CD4-positive, alpha-beta T cell treated with Interferon alpha-2 for 1 hour (primary cell): ENCODE data around the gene APH1B.
A peak's percentile ranks its signal among the peaks of the same experiment; 100 is the strongest.
"Not testable (repeated sequence)": the region's sequence is repeated elsewhere in the genome, so short reads cannot be mapped to it uniquely, and the experiment has no call there.

ENCODE experiments used
- DNase-seq, 2 donors: peaks; one replicate each; pipeline ENCODE4 v3.0.0-alpha.2; 2020 to 2022

The APH1B gene

DNA sequence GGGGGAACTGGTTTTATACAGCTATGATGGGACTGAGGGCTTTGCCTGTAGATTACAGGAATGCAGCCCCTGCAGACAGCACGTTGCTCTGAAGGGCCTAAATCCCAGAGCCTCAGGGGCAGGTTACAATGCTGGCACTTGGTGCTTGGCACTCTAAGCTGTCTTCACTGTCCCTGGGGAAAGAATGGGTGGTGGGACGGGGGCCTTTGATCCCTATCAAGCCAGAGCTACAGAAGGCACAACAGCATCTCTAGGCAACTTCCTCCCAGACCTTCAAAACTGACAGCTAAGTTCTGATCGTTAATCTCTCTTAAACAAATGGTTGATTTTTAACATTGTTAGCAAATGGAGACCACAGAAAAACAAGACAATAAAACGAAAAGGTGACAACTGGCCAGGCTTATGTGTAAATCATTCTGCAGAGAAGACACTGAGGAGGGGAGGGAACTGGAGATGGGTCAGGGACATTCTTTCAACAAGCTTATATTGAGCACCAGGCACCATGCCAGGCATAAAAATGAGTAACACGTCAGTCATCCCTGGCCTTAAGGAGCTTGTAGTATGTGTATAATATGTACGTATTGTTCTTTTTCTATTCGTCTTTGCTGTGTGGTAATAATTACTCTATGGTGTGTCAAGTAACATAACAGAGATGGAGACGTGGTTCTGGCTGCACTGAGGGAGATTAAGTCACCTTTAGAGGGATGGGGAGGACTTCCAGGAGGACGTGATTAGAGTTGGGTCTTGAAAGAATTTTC is 55.1 kb downstream of the APH1B start:
- DNase-seq, result no peak

GRCh38 chr15:63334821-63335220 is 57.4 kb downstream of the APH1B start:
- DNase-seq, result no peak

GRCh38 chr15:63335543-63336240 is 58.3 kb downstream of the APH1B start:
- DNase-seq, result no peak

DNA sequence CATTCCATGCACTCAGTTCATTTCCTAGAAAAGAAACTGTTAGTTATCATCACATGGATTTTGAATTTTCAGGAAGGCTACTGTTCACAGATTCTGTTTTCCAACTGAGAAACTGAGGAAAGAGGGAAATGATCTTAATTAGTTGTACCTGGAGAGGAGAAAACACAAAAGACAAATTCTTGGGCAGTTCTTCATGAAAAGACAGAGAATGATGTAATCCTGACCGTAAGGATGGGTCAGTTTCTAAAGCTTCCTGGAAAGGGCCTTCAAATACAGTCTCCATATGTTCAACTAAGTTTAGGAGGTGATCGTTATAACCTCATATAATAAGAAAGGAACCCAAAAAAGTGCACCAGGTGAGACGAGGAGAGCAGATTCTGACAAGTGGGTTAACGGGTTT is 59.6 kb downstream of the APH1B start:
- DNase-seq, result no peak

- DNase-seq, result no peak
Measured at GRCh38 chr15:63338170-63338569, 60.8 kb downstream of the APH1B start.

GRCh38 chr15:63339006-63339766 is 61.8 kb downstream of the APH1B start:
- no peak for DNase-seq

GRCh38 chr15:63339836-63340235 is 62.4 kb downstream of the APH1B start:
- DNase-seq, result no peak

DNA sequence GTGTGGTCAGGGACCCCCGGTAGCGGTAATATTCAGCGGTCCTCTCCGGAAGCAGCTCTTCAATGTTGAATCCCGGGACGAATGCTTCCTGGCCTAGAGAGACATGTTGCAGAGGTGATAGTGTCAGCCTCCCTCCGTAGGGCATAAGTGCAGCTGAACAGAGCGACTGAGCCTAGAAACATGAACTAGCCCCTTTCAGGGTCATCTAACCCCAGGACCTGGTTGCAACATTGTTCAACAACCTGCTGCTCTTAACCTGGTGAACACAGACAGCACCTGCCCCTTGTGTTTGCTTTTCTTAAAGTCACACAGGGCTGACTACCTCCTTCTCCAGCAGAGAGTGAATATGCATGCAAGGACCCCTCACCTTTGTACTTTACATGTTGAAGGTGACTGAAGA is 62.9 kb downstream of the APH1B start:
- DNase-seq, result no peak

DNA sequence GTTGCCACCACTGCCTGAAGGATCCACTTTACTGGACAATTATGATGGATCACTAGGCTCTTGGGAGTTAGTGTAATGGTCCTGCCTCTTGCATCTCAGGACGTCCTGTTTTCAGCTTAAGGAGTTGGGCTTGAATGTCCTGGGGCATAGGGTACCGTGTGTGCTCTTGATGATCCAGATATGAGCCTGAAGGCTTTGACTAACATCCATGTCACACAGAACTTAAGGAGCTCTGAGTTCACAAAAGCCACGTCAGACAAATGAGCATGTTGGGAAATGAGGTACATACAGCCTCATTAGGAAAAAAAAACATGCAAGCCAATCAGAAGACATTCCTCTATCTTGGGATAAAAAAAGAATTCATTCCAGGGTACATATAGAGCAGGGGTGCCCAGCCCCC is 63.5 kb downstream of the APH1B start:
- no peak for DNase-seq

DNA sequence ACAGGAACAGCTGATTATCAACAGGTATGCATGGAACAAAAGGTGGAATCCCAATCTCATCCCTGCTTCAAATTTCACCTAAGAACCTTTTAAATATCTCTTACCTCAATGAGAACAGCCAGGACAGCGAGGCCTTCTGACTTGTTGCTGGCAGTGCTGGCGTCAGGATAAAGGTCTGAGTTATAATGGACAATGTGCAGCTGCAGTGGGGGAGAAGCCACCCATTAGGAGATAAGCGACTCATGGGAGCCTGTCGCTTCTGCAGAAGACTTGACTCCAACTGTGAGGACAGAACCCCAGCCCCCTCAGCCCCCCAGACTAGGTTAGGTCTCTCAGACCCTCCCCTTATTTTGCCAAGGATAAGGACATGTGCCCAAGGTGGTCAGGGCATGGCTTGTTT is 64.5 kb downstream of the APH1B start:
- DNase-seq, result no peak

DNA sequence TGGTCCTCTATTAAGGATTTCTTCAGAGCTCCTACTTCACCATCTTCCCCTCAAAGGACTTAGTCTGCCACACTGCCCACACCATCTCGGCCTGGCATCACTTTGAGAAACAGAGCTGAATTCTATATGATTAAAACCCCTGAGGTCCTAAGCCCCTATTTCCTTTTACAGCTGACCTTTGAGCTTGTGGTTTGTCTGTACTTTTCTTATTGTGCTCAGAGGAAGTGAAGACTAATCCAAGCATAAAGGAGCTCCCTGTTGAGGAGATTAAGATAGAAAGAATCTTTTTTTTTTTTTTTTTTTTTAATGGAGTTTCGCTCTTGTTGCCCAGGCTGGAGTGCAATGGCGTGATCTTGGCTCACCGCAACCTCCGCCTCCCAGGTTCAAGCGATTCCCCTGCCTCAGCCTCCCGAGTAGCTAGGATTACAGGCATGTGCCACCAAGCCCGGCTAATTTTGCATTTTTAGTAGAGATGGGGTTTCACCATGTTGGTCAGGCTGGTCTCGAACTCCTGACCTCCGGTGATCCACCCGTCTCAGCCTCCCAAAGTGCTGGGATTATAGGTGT is 65.7 kb downstream of the APH1B start:
- DNase-seq, result not testable (repeated sequence)

GRCh38 chr15:63344731-63345390 is 67.5 kb downstream of the APH1B start:
- no peak for DNase-seq

- DNase-seq, result no peak
Measured at GRCh38 chr15:63345391-63345752, 68.0 kb downstream of the APH1B start.

- DNase-seq, result no peak
Measured at GRCh38 chr15:63347074-63347857, 69.9 kb downstream of the APH1B start.

GRCh38 chr15:63348392-63348791 is 71.0 kb downstream of the APH1B start:
- peak in 1 of 2 donors; percentile 12 for DNase-seq

- DNase-seq, result no peak
Measured at GRCh38 chr15:63349156-63349555, 71.8 kb downstream of the APH1B start.

- no peak for DNase-seq
Measured at GRCh38 chr15:63349621-63350020, 72.2 kb downstream of the APH1B start.

- DNase-seq, result no peak
Measured at GRCh38 chr15:63350178-63350621, 72.8 kb downstream of the APH1B start.

DNA sequence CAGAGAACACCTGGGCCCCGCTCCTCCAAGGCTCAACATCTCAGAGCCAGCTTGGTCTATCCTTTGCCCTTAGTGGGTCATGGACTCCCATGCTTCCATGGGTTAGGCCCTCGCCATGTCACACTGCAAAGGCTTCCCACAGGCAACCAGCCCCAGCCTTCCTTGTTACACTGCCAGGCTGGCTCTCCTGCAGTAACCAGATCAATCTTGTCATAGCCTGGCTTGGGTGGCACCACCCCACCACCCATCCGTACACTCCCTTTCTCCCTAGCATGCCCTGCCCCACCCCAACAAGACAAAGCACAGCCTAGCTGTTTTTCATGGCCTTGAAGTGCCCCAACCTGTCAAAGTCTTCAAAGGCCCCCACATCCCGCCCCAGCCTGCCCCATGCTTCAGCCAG is 73.8 kb downstream of the APH1B start:
- DNase-seq, result no peak

- no peak for DNase-seq
Measured at GRCh38 chr15:63352808-63353207, 75.4 kb downstream of the APH1B start.

GRCh38 chr15:63353261-63353660 is 75.9 kb downstream of the APH1B start:
- no peak for DNase-seq

DNA sequence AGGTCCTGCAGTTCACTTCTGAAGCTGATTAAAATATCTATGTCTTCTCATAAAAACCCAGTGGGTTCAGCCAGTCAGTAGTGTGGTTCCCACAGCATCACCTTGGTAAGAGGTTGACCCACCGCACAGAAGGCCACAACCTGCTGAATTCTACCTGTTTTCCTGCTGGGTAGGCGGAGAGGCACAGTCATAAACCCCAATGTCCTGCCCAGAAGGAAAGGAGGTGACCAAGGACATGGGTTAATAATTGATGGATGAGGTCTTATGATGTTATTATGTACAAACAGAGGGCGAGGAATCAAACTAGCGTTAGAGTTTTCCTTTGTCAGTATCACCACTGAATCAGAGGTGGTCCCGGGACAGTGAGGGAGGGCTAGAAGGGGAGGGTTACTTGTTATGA is 76.5 kb downstream of the APH1B start:
- no peak for DNase-seq
